Measurements from ENCODE around the gene TTN. TPM values are rescaled to one million over a fixed set of nuclear protein-coding genes. Genes with fewer than 3 reads are reported as not detected.

The TTN gene
- polyA plus RNA-seq, 3 donors: under 0.01 to 0.12 (median 0.08) TPM

- peaks cover 29% of the 10 kb centered on the region for H3K79me2 ChIP-seq (ENCODE audit: insufficient read depth, low read length)
- no peaks in the 10 kb centered on the region for H3K9me3 ChIP-seq (replicated peaks in 1 of 2; ENCODE audit: control insufficient read depth in 1 of 2, insufficient read depth in 1 of 2, low read length in 2 of 2)
- Mint-ChIP-seq H3K4me3 (peak overlapping the region; percentile 95 to 98), H3K27me3 (ENCODE audit: low read depth in 3 of 3) (no peaks in the 10 kb centered on the region), H3K9me3 (no peaks in the 10 kb centered on the region), H3K36me3 (peaks cover 0 to 3% of the 10 kb centered on the region in 2 donors), H3K27ac (peak overlapping the region; percentile 97 to 100 (median 99)), H3K4me1 (peaks cover 34% of the 10 kb centered on the region)
- intact Hi-C loops (cut with micrococcal nuclease): no loop called here
- peak overlapping the region; percentile 97 for H3K4me2 ChIP-seq (replicated peaks; ENCODE audit: extremely low read depth, low read length, poor library complexity, severe bottlenecking)
- H3K36me3 ChIP-seq (replicated peaks in 1 of 2; ENCODE audit: control insufficient read depth in 1 of 2, insufficient read depth in 2 of 2, low read length in 2 of 2): no peaks in the 10 kb centered on the region
- TF ChIP-seq CTCF (IDR thresholded peaks at IDR 0.05): no peak
- H3K27ac ChIP-seq (ENCODE audit: low read depth in 1 of 2, low read length in 2 of 2): peak overlapping the region; percentile 90 to 99
- WGBS (ENCODE audit: insufficient coverage): 0% methylated on average over 1 of the region's 10 CpGs
- peak overlapping the region; percentile 96 for H2AFZ ChIP-seq (ENCODE audit: insufficient read depth, low read depth, low read length, poor library complexity, severe bottlenecking)
- H3K4me1 ChIP-seq (ENCODE audit: control insufficient read depth in 1 of 2, insufficient read depth in 2 of 2, low read length in 2 of 2): peaks cover 33 to 39% of the 10 kb centered on the region in 2 donors
- peak overlapping the region; percentile 80 to 98 (median 92) for H3K4me3 ChIP-seq (replicated peaks in 1 of 3; ENCODE audit: low read depth in 2 of 3, low read length in 3 of 3)
- H3K9ac ChIP-seq (ENCODE audit: insufficient read depth, low read length, poor library complexity, severe bottlenecking): peak overlapping the region; percentile 91
- no peak for DNase-seq
- no peaks in the 10 kb centered on the region for H3K27me3 ChIP-seq (ENCODE audit: control insufficient read depth in 2 of 2, insufficient read depth in 2 of 2, low read length in 2 of 2)
- no peaks in the 10 kb centered on the region for H4K20me1 ChIP-seq (ENCODE audit: insufficient read depth, low read length)
Observed at GRCh38 chr2:178478130-178478438, 329.1 kb downstream of the TTN start.

GRCh38 chr2:178477443-178478129 is 329.6 kb downstream of the TTN start:
- intact Hi-C loops (cut with micrococcal nuclease): no loop called here
- no peaks in the 10 kb centered on the region for H3K9me3 Mint-ChIP-seq
- H3K4me2 ChIP-seq (replicated peaks; ENCODE audit: extremely low read depth, low read length, poor library complexity, severe bottlenecking): peak overlapping the region; percentile 97
- peak overlapping the region; percentile 80 to 98 (median 92) for H3K4me3 ChIP-seq (replicated peaks in 1 of 3; ENCODE audit: low read depth in 2 of 3, low read length in 3 of 3)
- peak overlapping the region; percentile 91 for H3K9ac ChIP-seq (ENCODE audit: insufficient read depth, low read length, poor library complexity, severe bottlenecking)
- no CpG with 5 or more reads among the region's 3 CpGs for WGBS (ENCODE audit: insufficient coverage)
- no peak for TF ChIP-seq CTCF (IDR thresholded peaks at IDR 0.05)
- no peak for DNase-seq
- H3K27ac Mint-ChIP-seq: peak overlapping the region in 5 of 7 donors; percentile 26 to 99 (median 98)
- no peaks in the 10 kb centered on the region for H4K20me1 ChIP-seq (ENCODE audit: insufficient read depth, low read length)
- peaks cover 0 to 3% of the 10 kb centered on the region in 2 donors for H3K36me3 Mint-ChIP-seq
- H3K79me2 ChIP-seq (ENCODE audit: insufficient read depth, low read length): peaks cover 24% of the 10 kb centered on the region
- no peaks in the 10 kb centered on the region for H3K9me3 ChIP-seq (replicated peaks in 1 of 2; ENCODE audit: control insufficient read depth in 1 of 2, insufficient read depth in 1 of 2, low read length in 2 of 2)
- no peaks in the 10 kb centered on the region for H3K27me3 ChIP-seq (ENCODE audit: control insufficient read depth in 2 of 2, insufficient read depth in 2 of 2, low read length in 2 of 2)
- H3K4me3 Mint-ChIP-seq: peak overlapping the region; percentile 95 to 98
- peaks cover 29% of the 10 kb centered on the region for H3K4me1 Mint-ChIP-seq
- H3K4me1 ChIP-seq (ENCODE audit: control insufficient read depth in 1 of 2, insufficient read depth in 2 of 2, low read length in 2 of 2): peaks cover 33 to 39% of the 10 kb centered on the region in 2 donors
- no peaks in the 10 kb centered on the region for H3K27me3 Mint-ChIP-seq (ENCODE audit: low read depth in 3 of 3)
- no peaks in the 10 kb centered on the region for H3K36me3 ChIP-seq (replicated peaks in 1 of 2; ENCODE audit: control insufficient read depth in 1 of 2, insufficient read depth in 2 of 2, low read length in 2 of 2)
- H2AFZ ChIP-seq (ENCODE audit: insufficient read depth, low read depth, low read length, poor library complexity, severe bottlenecking): peak overlapping the region; percentile 96
- H3K27ac ChIP-seq (ENCODE audit: low read depth in 1 of 2, low read length in 2 of 2): peak overlapping the region; percentile 90 to 99

Measured in CD14-positive monocyte (primary cell).